Mucosa of gallbladder (tissue), 1 donor: ENCODE data around the gene SBSN. TPM values are rescaled to one million over a fixed set of nuclear protein-coding genes. Genes with fewer than 3 reads are reported as not detected.

Source experiments
- DNase-seq: peaks from one replicate; pipeline ENCODE4 v3.0.0-alpha.2; 2020; ENCODE audit warnings: low spot score
- total RNA-seq: library from RNA; stranded (reverse); gene quantifications from one replicate; pipeline ENCODE4 v1.2.1, GENCODE V29; 2021
- donor health status: DM: no; HTN: no; CAD: no.

Gene SBSN
- total RNA-seq, 1 donor from 2014 or later = not detected

GRCh38 chr19:35554076-35554475, 26.0 kb upstream of the SBSN start:
- DNase-seq = no peak

- no peak for DNase-seq
These were observed 25.4 kb upstream of the SBSN start for GRCh38 chr19:35553385-35554000.

- no peak for DNase-seq
These were observed 24.6 kb upstream of the SBSN start for GRCh38 chr19:35552534-35553384.

GRCh38 chr19:35551091-35551810, 23.1 kb upstream of the SBSN start:
- no peak for DNase-seq

DNA sequence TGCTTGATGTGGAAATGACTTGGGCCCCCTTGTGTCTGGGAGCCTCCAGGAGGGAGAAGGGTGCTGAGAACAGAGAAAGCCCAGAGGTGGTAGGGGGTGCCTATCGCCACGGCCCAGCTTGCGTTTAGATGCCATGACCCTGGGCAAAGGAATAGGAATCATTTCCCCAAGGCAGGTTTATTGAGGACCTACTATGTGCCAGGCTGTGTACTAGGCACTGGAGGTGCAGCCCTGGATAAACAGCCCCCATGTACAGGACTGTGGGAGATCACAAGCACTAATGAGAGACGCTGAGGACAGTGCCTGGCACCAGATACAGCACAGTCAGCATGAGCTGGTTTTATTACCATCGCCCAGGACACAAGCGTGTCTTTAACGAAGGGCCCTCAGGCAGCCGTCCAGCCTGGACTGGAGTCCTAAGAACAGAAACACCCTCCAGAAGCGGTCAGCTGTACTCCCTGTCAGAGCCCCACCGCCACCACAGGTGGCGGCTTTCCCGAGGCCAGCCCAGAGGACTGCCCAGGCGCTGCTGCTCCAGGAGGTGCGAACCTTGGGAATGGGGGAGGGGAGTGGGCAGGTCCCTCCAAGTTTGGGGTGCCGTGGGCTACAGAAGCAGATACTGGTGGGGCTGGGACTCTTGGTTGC, 21.9 kb upstream of the SBSN start:
- DNase-seq = no peak

DNA sequence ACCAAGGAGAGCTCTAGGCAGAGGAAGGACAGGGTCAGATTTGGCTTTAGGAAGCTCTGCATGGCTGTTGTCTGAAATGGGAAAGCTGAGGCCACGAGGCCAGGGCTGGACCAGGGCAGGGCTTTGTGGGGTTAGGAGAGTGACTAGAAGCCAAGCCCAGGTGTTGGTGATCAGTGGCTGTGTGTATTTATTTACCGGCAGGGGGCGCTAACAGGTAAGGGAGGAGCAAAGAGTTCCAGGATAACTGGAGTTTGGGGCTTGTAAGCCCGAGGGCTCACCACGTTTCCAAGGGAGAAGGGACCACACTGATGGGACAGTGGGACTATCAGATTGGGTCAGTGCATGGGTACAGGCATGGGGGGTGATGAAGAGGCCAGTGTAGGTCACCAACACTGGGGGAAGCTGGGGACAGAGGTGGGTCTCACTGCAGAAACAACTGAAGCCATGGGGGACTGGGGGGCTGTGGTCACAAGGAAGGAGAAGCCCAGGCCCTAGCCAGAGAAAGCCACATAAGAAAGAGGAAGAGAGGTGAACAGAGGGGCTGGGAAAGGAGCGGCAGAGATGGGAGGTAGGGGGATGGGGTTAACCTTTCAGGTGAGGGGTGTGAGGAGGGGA, 21.2 kb upstream of the SBSN start:
- peak; percentile 37 for DNase-seq

DNA sequence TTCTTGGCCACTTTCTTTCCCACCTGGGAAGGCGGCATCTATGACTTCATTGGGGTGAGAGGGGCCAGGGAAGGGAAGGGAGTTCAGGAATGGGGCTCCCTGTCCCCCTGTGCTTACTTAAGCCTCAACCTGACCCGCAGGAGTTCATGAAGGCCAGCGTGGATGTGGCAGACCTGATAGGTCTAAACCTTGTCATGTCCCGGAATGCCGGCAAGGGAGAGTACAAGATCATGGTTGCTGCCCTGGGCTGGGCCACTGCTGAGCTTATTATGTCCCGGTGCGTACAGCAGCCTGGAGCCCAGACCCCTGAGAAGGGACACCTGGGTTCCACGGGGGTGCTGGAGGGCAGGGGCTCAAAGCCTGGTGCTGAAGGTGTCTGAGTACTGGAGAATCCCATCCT, 18.4 kb upstream of the SBSN start:
- no peak for DNase-seq

GRCh38 chr19:35545855-35546381, 17.8 kb upstream of the SBSN start:
- no peak for DNase-seq

DNA sequence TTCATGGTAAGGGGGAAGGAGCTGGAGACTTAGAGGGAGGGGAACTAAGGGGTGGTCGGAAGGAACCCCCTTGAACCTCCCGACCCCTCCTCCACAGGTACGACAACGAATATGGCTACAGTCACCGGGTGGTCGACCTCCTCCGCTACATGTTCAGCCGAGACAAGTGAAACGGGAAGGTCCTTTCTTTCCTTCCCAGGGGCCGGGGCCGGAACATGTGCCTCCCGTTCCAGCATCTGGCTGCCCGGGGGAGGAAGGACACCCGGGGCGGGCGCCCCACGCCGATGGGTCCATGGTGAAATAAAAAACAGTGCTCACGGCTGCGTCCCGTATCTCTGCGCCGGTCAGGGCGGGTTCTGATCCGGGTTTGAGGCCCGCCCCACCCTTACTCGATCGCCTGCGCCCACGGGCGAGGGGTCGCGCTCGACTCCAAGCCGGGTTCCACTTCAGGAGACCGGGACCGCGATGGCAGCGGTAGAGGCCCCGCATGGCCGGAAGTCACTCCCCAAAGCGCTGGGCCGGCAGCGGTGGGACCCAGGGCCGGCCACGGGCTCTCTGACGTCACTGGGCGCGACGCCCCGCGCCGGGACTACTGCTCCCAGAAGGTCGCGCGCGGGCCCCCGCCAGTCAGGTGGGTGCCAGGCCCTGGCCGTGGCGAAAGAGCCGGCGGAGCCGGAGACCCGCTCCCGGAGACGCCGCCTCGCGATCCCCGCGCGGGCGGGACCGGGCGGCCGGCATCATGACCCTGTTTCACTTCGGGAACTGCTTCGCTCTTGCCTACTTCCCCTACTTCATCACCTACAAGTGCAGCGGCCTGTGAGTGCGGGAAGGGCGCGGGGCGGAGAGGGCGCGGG, 17.1 kb upstream of the SBSN start, which contains the start of gene TMEM147:
Gene TMEM147 (plus strand): TSS at position 626 of the 854 bp plus-strand sequence. CDS start 114 bp downstream, at position 740.
- DNase-seq = peak; percentile 92

GRCh38 chr19:35544110-35544802, 16.1 kb upstream of the SBSN start:
- DNase-seq = no peak

GRCh38 chr19:35543280-35544109, 15.4 kb upstream of the SBSN start:
- no peak for DNase-seq

- no peak for DNase-seq
These were observed 14.1 kb upstream of the SBSN start for GRCh38 chr19:35542209-35542608.

- DNase-seq = no peak
These were observed 12.3 kb upstream of the SBSN start for GRCh38 chr19:35540356-35540927.

DNA sequence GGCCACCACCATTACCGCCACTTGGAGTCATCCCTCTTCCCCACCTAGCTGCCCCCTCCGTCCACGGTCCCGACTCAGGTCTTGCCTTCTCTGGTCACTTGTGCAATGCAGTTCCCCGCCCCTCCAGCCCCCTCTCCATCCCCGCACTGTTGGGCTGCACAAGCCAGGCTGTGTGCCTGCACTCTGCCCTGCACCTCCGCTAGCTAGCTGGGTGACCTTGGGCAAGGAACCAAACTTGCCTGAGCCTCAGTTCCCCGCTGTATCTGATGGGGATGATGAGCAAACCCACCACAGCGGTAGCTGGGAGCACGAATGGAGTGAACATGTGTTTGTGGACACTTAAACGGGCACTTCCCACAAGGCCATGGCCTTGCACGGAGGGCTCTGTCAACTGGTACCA, 11.7 kb upstream of the SBSN start:
- no peak for DNase-seq

- no peak for DNase-seq
These were observed 11.2 kb upstream of the SBSN start for GRCh38 chr19:35539314-35539713.

DNA sequence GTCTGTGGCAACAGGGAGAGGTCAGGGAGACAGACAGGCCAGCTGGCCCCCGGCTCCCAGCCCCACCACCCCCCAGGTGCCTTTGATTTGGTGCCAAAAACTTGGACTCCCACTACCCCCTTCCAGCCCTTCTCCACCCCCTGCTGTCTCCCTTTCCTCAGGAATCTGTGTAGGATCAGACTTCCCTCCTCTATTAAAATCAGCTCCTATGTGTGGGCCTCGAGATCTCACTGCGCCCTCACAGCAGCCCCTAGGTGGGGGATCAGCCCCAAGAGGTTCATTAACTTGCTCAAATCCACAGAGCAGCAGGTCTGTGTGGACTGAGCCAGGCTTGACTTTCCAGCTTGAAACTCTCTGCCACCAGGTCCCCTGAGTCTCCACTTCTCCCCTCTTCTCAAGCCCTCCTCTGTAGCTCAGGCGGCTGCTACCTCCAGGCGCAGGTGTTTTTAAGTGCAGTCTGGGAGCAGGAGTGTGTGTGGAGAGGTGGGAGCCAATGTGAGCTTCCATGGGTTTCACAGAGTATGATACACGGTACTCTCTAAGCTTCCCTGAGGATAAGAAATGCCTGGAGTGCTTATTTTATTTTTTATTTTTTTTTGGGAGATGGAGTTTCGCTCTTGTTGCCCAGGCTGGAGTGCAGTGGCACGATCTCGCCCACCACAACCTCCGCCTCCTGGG, 6.8 kb upstream of the SBSN start:
- no peak for DNase-seq

DNA sequence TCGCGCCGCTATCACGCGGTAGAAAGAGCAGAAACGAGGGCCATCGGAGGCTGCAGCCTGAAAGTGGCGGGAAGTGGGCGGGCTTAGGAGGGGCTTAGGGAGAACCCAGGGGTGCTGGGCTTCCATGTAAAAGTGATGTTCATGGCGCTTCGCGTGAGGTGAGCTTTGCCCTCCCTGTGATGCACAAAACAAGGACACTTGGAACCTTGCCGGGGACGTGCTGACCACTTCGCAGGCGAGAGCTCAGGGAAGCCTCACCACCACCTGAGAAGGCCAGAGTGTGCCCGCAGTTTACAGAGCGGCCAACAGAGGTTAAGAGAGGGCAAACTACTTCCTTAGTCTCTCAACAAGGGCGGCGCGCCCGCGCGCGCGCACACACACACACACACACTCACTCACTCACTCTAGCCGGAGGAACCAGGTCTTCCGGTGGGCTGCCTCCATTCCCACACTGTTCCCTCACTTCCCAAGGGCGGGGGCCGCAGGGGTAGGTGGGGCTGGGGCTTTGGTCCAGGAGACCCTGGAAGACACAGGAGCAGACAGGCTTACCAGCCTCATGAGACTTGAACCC, 5.8 kb upstream of the SBSN start:
- DNase-seq = peak; percentile 22
